Superior temporal gyrus (tissue), 1 donor: Measurements from ENCODE around the gene PLOD1.
"Not testable (repeated sequence)": the region's sequence is repeated elsewhere in the genome, so short reads cannot be mapped to it uniquely, and the experiment has no call there.

Source experiments
- DNase-seq: peaks from one replicate; pipeline ENCODE4 v3.0.0-alpha.2; 2016; ENCODE audit errors: extremely low spot score

PLOD1 gene

GRCh38 chr1:11938722-11939526, 4.4 kb downstream of the PLOD1 start:
- no peak for DNase-seq

GRCh38 chr1:11939794-11940193, 5.3 kb downstream of the PLOD1 start:
- DNase-seq: not testable (repeated sequence)

- DNase-seq: peak; percentile 83
Measured at GRCh38 chr1:11940260-11940921, 5.9 kb downstream of the PLOD1 start.

- DNase-seq: no peak
Measured at GRCh38 chr1:11942280-11942679, 7.8 kb downstream of the PLOD1 start.

GRCh38 chr1:11943619-11944018, 9.1 kb downstream of the PLOD1 start:
- DNase-seq: no peak

GRCh38 chr1:11944358-11944931, 9.9 kb downstream of the PLOD1 start:
- DNase-seq: no peak

GRCh38 chr1:11946647-11947046, 12.1 kb downstream of the PLOD1 start:
- DNase-seq: no peak

GRCh38 chr1:11948822-11949458, 14.4 kb downstream of the PLOD1 start:
- DNase-seq: no peak

- peak; percentile 21 for DNase-seq
Measured at GRCh38 chr1:11951901-11952300, 17.4 kb downstream of the PLOD1 start.

- DNase-seq: peak; percentile 78
Measured at GRCh38 chr1:11952455-11953109, 18.1 kb downstream of the PLOD1 start.

- DNase-seq: no peak
Measured at GRCh38 chr1:11955221-11955620, 20.7 kb downstream of the PLOD1 start.

- DNase-seq: no peak
Measured at GRCh38 chr1:11957398-11957797, 22.9 kb downstream of the PLOD1 start.

GRCh38 chr1:11957897-11958296, 23.4 kb downstream of the PLOD1 start:
- DNase-seq: no peak

GRCh38 chr1:11960276-11960675, 25.8 kb downstream of the PLOD1 start:
- DNase-seq: no peak

- DNase-seq: peak; percentile 13
Measured at GRCh38 chr1:11960715-11961114, 26.2 kb downstream of the PLOD1 start.

- DNase-seq: peak; percentile 83
Measured at GRCh38 chr1:11961230-11961629, 26.7 kb downstream of the PLOD1 start.

GRCh38 chr1:11963622-11964021, 29.1 kb downstream of the PLOD1 start:
- DNase-seq: no peak

GRCh38 chr1:11964656-11965055, 30.1 kb downstream of the PLOD1 start:
- no peak for DNase-seq

- peak; percentile 40 for DNase-seq
Measured at GRCh38 chr1:11967028-11967547, 32.6 kb downstream of the PLOD1 start.

- no peak for DNase-seq
Measured at GRCh38 chr1:11970441-11971185, 36.1 kb downstream of the PLOD1 start.

- no peak for DNase-seq
Measured at GRCh38 chr1:11977625-11978024, 43.1 kb downstream of the PLOD1 start.
